IMR-90 (cell line): Measurements from ENCODE around the gene MAP3K5. TPM values are rescaled to one million over a fixed set of nuclear protein-coding genes. Genes with fewer than 3 reads are reported as not detected.

Source experiments
- ATAC-seq: fragments of 200-7000 bp; cut with Tn5 transposase; 2 replicates; pipeline ENCODE4 v1.9.1; 2020; ENCODE audit warnings: low read depth, mild to moderate bottlenecking, moderate library complexity
- BruUV-seq: library from RNA; stranded (reverse); fragments of 400-500 nt; replicated peaks from 2 replicates; lab custom pipeline; 2021; lab: Mats Ljungman, UMichigan
- CTCF ChIA-PET: fragments of 300-600 bp; formaldehyde crosslinking; extraction: SDS; loops from one replicate; lab custom pipeline; 2021; ENCODE audit warnings: antibody characterized with exemption; lab: Yijun Ruan, JAX
- POLR2A ChIA-PET: fragments of 300-600 bp; sonication (Branson Sonifier 250); formaldehyde crosslinking; loops from one replicate; lab custom pipeline; 2022; ENCODE audit warnings: antibody characterized with exemption; ENCODE audit not compliant: unreplicated experiment; lab: Charles Lee
- DNase-seq: peaks from one replicate; pipeline ENCODE4 v3.0.0; 2013
- H2AFZ ChIP-seq: replicated peaks from 2 replicates; pipeline ENCODE3; 2013; ENCODE audit warnings: low read length, mild to moderate bottlenecking; ENCODE audit not compliant: poor library complexity
- H2AK5ac ChIP-seq: 2 replicates; pipeline ENCODE4 v1.6.1; 2013; ENCODE audit warnings: low read depth, low read length, inconsistent platforms
- H2AK9ac ChIP-seq: replicated peaks from 2 replicates; pipeline ENCODE3; 2013; ENCODE audit warnings: mild to moderate bottlenecking, low read depth, low read length, moderate library complexity; ENCODE audit not compliant: poor library complexity
- H2BK120ac ChIP-seq: 2 replicates; pipeline ENCODE4 v1.6.1; 2013; ENCODE audit warnings: low read depth, low read length, inconsistent platforms
- H2BK15ac ChIP-seq: 3 replicates; pipeline ENCODE4 v1.6.1; 2013; ENCODE audit warnings: low read depth, low read length, inconsistent platforms
- H2BK20ac ChIP-seq: 2 replicates; pipeline ENCODE4 v1.6.1; 2013; ENCODE audit warnings: low read depth, mild to moderate bottlenecking, inconsistent platforms, low read length, moderate library complexity
- H2BK5ac ChIP-seq: 2 replicates; pipeline ENCODE4 v1.6.1; 2013; ENCODE audit warnings: mild to moderate bottlenecking, low read depth, low read length, inconsistent platforms; ENCODE audit not compliant: poor library complexity, severe bottlenecking
- H3K14ac ChIP-seq: replicated peaks from 2 replicates; pipeline ENCODE4 v1.6.1; 2013; ENCODE audit warnings: low read depth, low read length, inconsistent platforms
- H3K18ac ChIP-seq: 2 replicates; pipeline ENCODE4 v1.6.1; 2013; ENCODE audit warnings: low read depth, low read length, control low read depth
- H3K23ac ChIP-seq: 2 replicates; pipeline ENCODE4 v1.6.1; 2013; ENCODE audit warnings: low read depth, low read length, inconsistent platforms
- H3K27ac ChIP-seq: 2 replicates; pipeline ENCODE4 v1.5.1; 2013; ENCODE audit warnings: mild to moderate bottlenecking, control low read depth, low read length; ENCODE audit not compliant: insufficient read depth
- H3K27me3 ChIP-seq: 2 replicates; pipeline ENCODE4 v1.6.1; 2013; ENCODE audit warnings: low read length; ENCODE audit not compliant: control insufficient read depth, insufficient read depth
- H3K36me3 ChIP-seq: 2 replicates; pipeline ENCODE4 v1.6.1; 2013; ENCODE audit warnings: low read length, mixed read lengths; ENCODE audit not compliant: control insufficient read depth, insufficient read depth
- H3K4ac ChIP-seq: 2 replicates; pipeline ENCODE4 v1.6.1; 2013; ENCODE audit warnings: low read depth, low read length, inconsistent platforms
- H3K4me1 ChIP-seq: 2 replicates; pipeline ENCODE4 v1.6.1; 2013; ENCODE audit warnings: low read length, mixed read lengths; ENCODE audit not compliant: control insufficient read depth, insufficient read depth
- H3K4me2 ChIP-seq: 2 replicates; pipeline ENCODE4 v1.6.1; 2013; ENCODE audit warnings: low read depth, mild to moderate bottlenecking, control low read depth, low read length, moderate library complexity
- H3K4me3 ChIP-seq: 2 replicates; pipeline ENCODE4 v1.5.1; 2013; ENCODE audit warnings: low read depth, mild to moderate bottlenecking, control low read depth, low read length, moderate library complexity; ENCODE audit not compliant: insufficient read depth
- H3K56ac ChIP-seq: 2 replicates; pipeline ENCODE4 v1.6.1; 2013; ENCODE audit warnings: low read length, inconsistent platforms; ENCODE audit not compliant: insufficient read depth; ENCODE audit errors: extremely low read depth
- H3K79me1 ChIP-seq, 2 experiments: 2 replicates each; pipeline ENCODE4 v1.6.1; 2013; ENCODE audit warnings: low read length in 2 of 2, inconsistent platforms in 1 of 2, low read depth in 1 of 2
- H3K9ac ChIP-seq: 2 replicates; pipeline ENCODE4 v1.6.1; 2013; ENCODE audit warnings: low read depth, low read length, control low read depth
- H3K9me1 ChIP-seq: 2 replicates; pipeline ENCODE4 v1.6.1; 2013; ENCODE audit warnings: low read length, inconsistent platforms; ENCODE audit not compliant: insufficient read depth
- H3K9me3 ChIP-seq: 2 replicates; pipeline ENCODE4 v1.6.1; 2013; ENCODE audit warnings: low read length; ENCODE audit not compliant: control insufficient read depth, insufficient read depth
- H4K20me1 ChIP-seq: 2 replicates; pipeline ENCODE4 v1.6.1; 2013; ENCODE audit warnings: low read length, inconsistent platforms; ENCODE audit not compliant: insufficient read depth
- H4K5ac ChIP-seq: 2 replicates; pipeline ENCODE4 v1.6.1; 2013; ENCODE audit warnings: mild to moderate bottlenecking, low read depth, low read length, control low read depth
- H4K8ac ChIP-seq, 2 experiments: 2 replicates each; pipeline ENCODE4 v1.6.1; 2013; ENCODE audit warnings: low read depth in 2 of 2, low read length in 2 of 2, control low read depth in 1 of 2, inconsistent platforms in 1 of 2
- H4K91ac ChIP-seq: 2 replicates; pipeline ENCODE4 v1.6.1; 2013; ENCODE audit warnings: low read depth, low read length, inconsistent platforms; ENCODE audit not compliant: insufficient read depth
- RAD21 ChIP-seq: IDR thresholded peaks from 2 replicates; pipeline ENCODE4 v1.6.1; 2012; ENCODE audit warnings: low read length, improper control_type of control experiment
- RCOR1 ChIP-seq: IDR thresholded peaks from 2 replicates; pipeline ENCODE4 v1.6.1; 2012; ENCODE audit warnings: mild to moderate bottlenecking, low read length, improper control_type of control experiment; ENCODE audit not compliant: insufficient replicate concordance
- RFX5 ChIP-seq: IDR thresholded peaks from 2 replicates; pipeline ENCODE4 v1.8.0; 2012; ENCODE audit warnings: low read depth, mild to moderate bottlenecking, low read length, moderate library complexity
- WGBS, 2 experiments: methylation state at CpG; one replicate each; pipeline versions ENCODE4 v1.1.5 to v1.1.7; 2013; ENCODE audit warnings: missing lambda C conversion rate in 2 of 2; ENCODE audit not compliant: insufficient read length in 1 of 2; ENCODE audit errors: extremely low coverage in 2 of 2; 5-methylcytosine and 5-hydroxymethylcytosine counted together
- dilution Hi-C: fragments of 300-500 bp; cut with HindIII; formaldehyde crosslinking; loops from one replicate; pipeline ENCODE4 v1.14.3; 2018; ENCODE audit warnings: low sequenced_read_pairs; ENCODE audit not compliant: unreplicated experiment
- in situ Hi-C: fragments of 300-500 bp; cut with MboI; formaldehyde crosslinking; loops from 3 replicates; pipeline ENCODE4 v1.14.3; 2019; ENCODE audit warnings: low sequenced_read_pairs, inconsistent platforms, mixed read lengths
- intact Hi-C: fragments of 100-400 bp; cut with micrococcal nuclease; formaldehyde crosslinking; loops from 2 replicates; pipeline ENCODE4 v1.10.0; 2022
- polyA plus RNA-seq, 3 experiments: library from polyadenylated mRNA; depleted of rRNA; stranded (reverse); fragments of >200 nt; gene quantifications; 2 replicates each; pipeline ENCODE4 v1.2.3, GENCODE V29; 2012; ENCODE audit warnings: low replicate concordance in 1 of 3
- total RNA-seq: library from RNA; depleted of rRNA; stranded (reverse); fragments of >200 nt; gene quantifications from 2 replicates; pipeline ENCODE4 v1.2.3, GENCODE V29; 2012

The MAP3K5 gene
- total and polyA plus RNA-seq, 2 of the 4 experiments (the other 2 are of a cell fraction) = 5.4 to 17.6 TPM

DNA sequence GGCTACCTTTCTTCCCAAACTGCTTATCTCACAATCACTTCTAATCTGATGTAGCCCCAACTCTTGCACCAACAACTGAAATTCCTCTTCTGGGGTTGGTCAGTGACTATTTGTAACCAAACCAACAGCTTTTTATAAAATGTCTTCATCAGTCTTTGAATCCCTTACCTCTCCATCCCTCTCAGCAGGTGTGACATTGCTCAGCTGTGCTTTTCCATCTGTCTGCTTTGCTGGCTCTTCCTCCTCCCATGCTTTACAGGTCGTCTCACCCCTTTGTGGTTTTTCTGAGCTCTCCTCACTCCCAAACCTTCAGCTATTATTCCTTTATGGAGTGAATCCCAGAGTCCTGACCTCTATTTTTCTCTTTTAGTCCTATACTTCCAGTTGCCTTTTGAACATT is 248.0 kb downstream of the MAP3K5 start:
- Histone ChIP-seq H2BK15ac (no peak overlapping the region), H4K8ac (no peak overlapping the region), H3K9me1 (no peaks in the 10 kb centered on the region), H3K23ac (no peak overlapping the region), H2BK5ac (no peak overlapping the region), H3K4ac (no peak overlapping the region), H4K91ac (no peak overlapping the region), H2AK9ac (no peak overlapping the region), H3K36me3 (no peaks in the 10 kb centered on the region), H3K27me3 (peaks cover 28% of the 10 kb centered on the region), H2AFZ (no peak overlapping the region), H3K4me1 (peaks cover under 1% of the 10 kb centered on the region; the same call in 1 of the 2 replicates), H4K20me1 (no peaks in the 10 kb centered on the region), H3K18ac (no peak overlapping the region), H3K9me3 (no peaks in the 10 kb centered on the region), H4K5ac (no peak overlapping the region), H3K56ac (no peak overlapping the region), H3K4me3 (no peak overlapping the region), H2BK120ac (no peak overlapping the region), H3K14ac (no peak overlapping the region), H2BK20ac (no peak overlapping the region), H3K4me2 (no peak overlapping the region), H2AK5ac (no peak overlapping the region), H3K27ac (no peak overlapping the region), H3K9ac (no peak overlapping the region), H3K79me1 (no peaks in the 10 kb centered on the region)
- TF ChIP-seq RFX5 = no peak
- no peak for TF ChIP-seq RCOR1
- TF ChIP-seq RAD21 = no peak
- no peak for ATAC-seq
- WGBS, 2 experiments = no CpG with 5 or more reads among the region's 1 CpG
- BruUV-seq = no TSS peak
- in situ Hi-C loops = loop anchor here (25.0 kb wide), 1 partner anchor 1082 kb away; no protein-coding TSS in a partner anchor
- ChIA-PET POLR2A (no interaction called here), CTCF (no interaction called here)
- intact Hi-C loops = loop anchor here (10.0 kb wide), 1 partner anchor 190 kb away; no protein-coding TSS in a partner anchor
- dilution Hi-C loops = no loop called here
- no peak for DNase-seq
